KMS-11 (cell line): ENCODE results near the gene MCRIP2.

Experiments
- H2AFZ ChIP-seq: fragments of 200-600 bp; sonication (generic); 2 replicates; pipeline ENCODE4 v1.6.1; 2016; ENCODE audit warnings: antibody characterized with exemption, mixed run types, low read depth
- H3K27ac ChIP-seq: fragments of 200-600 bp; sonication (generic); 2 replicates; pipeline ENCODE4 v1.6.1; 2016; ENCODE audit warnings: mild to moderate bottlenecking, mixed run types
- H3K27me3 ChIP-seq: fragments of 200-600 bp; sonication (generic); 2 replicates; pipeline ENCODE4 v1.6.1; 2017; ENCODE audit warnings: mild to moderate bottlenecking, low read depth, mixed run types, moderate library complexity; ENCODE audit not compliant: insufficient read depth
- H3K36me3 ChIP-seq: fragments of 200-600 bp; sonication (generic); 2 replicates; pipeline ENCODE4 v1.6.1; 2017; ENCODE audit warnings: mild to moderate bottlenecking, mixed run types; ENCODE audit not compliant: insufficient read depth
- H3K4me1 ChIP-seq: fragments of 200-600 bp; sonication (generic); 2 replicates; pipeline ENCODE4 v1.6.1; 2016; ENCODE audit warnings: mild to moderate bottlenecking, low read depth, mixed run types; ENCODE audit not compliant: poor library complexity, severe bottlenecking
- H3K4me2 ChIP-seq: fragments of 200-600 bp; sonication (generic); 2 replicates; pipeline ENCODE4 v1.7.0; 2016; ENCODE audit warnings: mild to moderate bottlenecking, mixed run types
- H3K4me3 ChIP-seq: fragments of 200-600 bp; sonication (generic); IDR thresholded peaks from 2 replicates; pipeline ENCODE4 v1.6.1; 2017; ENCODE audit warnings: low read depth, low read length, mixed read lengths; ENCODE audit not compliant: insufficient read depth
- H3K79me2 ChIP-seq: fragments of 200-600 bp; sonication (generic); 2 replicates; pipeline ENCODE4 v1.6.1; 2016; ENCODE audit warnings: low read depth, mixed run types; ENCODE audit not compliant: insufficient read depth
- H3K9ac ChIP-seq: fragments of 200-600 bp; sonication (generic); 2 replicates; pipeline ENCODE4 v1.6.1; 2016; ENCODE audit warnings: mild to moderate bottlenecking, mixed run types
- H4K20me1 ChIP-seq: fragments of 200-600 bp; sonication (generic); 2 replicates; pipeline ENCODE4 v1.6.1; 2016; ENCODE audit warnings: mild to moderate bottlenecking, mixed run types; ENCODE audit not compliant: insufficient read depth
- TF ChIP-seq, protein P1 (sequence below): fragments of 200-600 bp; sonication (generic); conservative IDR thresholded peaks from 2 replicates; pipeline ENCODE4 v1.6.1; 2017; ENCODE audit warnings: low read depth, mild to moderate bottlenecking, antibody characterized with exemption, low read length, moderate library complexity, mixed read lengths

MCRIP2 gene

DNA sequence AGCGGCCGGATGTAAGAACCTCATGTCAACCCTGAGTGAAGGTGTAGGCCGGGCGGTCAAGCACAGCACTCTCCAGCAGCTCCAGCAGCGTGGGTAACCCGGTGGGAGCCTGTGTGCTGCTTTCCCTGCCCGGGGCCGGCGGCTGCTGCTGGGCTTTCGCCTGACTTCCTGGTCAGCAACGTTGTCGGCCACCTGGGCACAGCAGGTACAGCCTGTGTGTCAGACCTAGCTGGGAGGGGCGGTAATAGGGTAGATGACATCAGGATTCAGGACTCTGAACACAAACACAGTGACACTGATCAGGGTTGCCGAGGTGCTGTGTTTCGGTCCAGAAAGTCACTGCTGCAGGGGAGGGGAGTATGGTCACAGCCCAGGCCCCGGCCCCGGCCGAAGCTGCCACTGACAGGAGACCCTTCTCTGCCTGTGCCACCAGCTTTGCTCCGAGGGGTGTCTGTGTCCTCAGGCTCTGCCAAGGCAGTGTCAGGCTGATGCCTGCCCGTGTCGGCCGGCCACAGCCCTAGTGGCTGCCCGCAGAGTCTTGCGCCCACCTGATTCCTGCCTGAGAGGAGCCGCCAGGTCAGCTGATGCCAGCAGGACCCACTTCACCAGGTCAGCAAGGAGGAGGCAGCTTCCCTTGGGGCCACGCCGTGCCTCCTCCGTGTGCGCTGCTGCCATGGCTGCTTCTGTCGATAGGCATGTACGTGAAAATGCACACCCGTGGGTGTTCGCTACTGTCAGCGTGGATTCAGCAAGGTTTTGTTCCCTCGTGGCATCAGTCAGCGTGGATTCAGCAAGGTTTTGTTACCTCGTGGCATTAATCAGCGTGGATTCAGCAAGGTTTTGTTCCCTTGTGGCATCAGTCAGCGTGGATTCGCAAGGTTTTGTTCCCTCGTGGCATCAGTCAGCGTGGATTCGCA, 42.5 kb upstream of the MCRIP2 start:
- Histone ChIP-seq H3K36me3 (no peaks in the 10 kb centered on the region), H3K4me2 (no peak overlapping the region), H3K4me1 (no peaks in the 10 kb centered on the region), H4K20me1 (no peaks in the 10 kb centered on the region), H3K4me3 (no peak overlapping the region), H3K79me2 (peaks cover 13% of the 10 kb centered on the region; the same call in 1 of the 2 replicates), H3K27me3 (no peaks in the 10 kb centered on the region), H3K27ac (no peak overlapping the region), H2AFZ (no peak overlapping the region), H3K9ac (no peak overlapping the region)
- TF ChIP-seq, protein P1, sequence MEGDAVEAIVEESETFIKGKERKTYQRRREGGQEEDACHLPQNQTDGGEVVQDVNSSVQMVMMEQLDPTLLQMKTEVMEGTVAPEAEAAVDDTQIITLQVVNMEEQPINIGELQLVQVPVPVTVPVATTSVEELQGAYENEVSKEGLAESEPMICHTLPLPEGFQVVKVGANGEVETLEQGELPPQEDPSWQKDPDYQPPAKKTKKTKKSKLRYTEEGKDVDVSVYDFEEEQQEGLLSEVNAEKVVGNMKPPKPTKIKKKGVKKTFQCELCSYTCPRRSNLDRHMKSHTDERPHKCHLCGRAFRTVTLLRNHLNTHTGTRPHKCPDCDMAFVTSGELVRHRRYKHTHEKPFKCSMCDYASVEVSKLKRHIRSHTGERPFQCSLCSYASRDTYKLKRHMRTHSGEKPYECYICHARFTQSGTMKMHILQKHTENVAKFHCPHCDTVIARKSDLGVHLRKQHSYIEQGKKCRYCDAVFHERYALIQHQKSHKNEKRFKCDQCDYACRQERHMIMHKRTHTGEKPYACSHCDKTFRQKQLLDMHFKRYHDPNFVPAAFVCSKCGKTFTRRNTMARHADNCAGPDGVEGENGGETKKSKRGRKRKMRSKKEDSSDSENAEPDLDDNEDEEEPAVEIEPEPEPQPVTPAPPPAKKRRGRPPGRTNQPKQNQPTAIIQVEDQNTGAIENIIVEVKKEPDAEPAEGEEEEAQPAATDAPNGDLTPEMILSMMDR, result no peak

DNA sequence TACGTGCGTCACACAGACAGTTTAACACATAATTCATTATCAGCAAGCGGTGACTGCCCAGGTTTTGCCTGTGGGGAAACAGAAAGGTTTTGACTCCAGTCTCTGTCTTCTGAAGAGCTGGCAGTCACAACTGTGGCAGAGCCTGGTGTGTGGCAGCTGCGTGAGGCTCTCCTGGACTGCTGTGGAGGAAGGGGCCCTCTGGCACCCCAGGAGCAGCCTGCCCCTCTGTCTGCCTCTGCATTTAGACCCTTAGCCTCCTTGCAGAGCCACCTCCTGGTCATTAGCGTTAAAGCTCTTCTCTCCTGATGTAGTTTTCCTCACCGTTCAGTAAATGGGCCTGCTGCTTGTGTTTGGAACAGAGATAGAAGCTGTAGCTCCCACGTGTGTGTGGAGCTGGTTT, 40.8 kb upstream of the MCRIP2 start:
- Histone ChIP-seq H3K27me3 (no peaks in the 10 kb centered on the region), H3K4me3 (no peak overlapping the region), H3K4me1 (no peaks in the 10 kb centered on the region), H3K36me3 (no peaks in the 10 kb centered on the region), H4K20me1 (no peaks in the 10 kb centered on the region), H3K27ac (no peak overlapping the region), H3K4me2 (no peak overlapping the region), H2AFZ (no peak overlapping the region), H3K9ac (no peak overlapping the region), H3K79me2 (peaks cover 14% of the 10 kb centered on the region; the same call in 1 of the 2 replicates)
- TF ChIP-seq, protein P1, result no peak

DNA sequence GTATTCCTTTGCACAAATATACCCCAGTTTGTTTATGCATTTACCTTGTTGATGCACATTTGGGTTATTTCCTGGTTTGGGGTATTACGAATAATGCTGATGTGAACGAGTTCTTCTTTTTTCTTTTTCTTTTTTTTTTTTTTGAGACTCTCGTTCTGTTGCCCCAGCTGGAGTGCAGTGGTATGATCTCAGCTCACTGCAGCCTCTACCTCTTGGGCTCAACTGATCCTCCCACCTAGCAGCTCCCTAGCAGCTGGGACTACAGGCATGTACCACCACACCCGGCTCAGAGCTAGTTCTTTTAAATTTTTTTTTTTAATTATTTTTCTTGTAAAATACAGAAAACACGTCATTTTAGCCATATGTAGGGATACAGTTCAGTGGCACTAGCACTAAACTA, 37.7 kb upstream of the MCRIP2 start:
- H4K20me1 ChIP-seq, result no peaks in the 10 kb centered on the region
- H3K4me2 ChIP-seq, result no peak overlapping the region
- H3K4me3 ChIP-seq, result no peak overlapping the region
- H3K79me2 ChIP-seq, result peaks cover 14% of the 10 kb centered on the region; the same call in 1 of the 2 replicates
- H2AFZ ChIP-seq, result no peak overlapping the region
- H3K27ac ChIP-seq, result no peak overlapping the region
- H3K27me3 ChIP-seq, result no peaks in the 10 kb centered on the region
- H3K4me1 ChIP-seq, result no peaks in the 10 kb centered on the region
- H3K9ac ChIP-seq, result no peak overlapping the region
- TF ChIP-seq, protein P1, result no peak
- no peaks in the 10 kb centered on the region for H3K36me3 ChIP-seq

DNA sequence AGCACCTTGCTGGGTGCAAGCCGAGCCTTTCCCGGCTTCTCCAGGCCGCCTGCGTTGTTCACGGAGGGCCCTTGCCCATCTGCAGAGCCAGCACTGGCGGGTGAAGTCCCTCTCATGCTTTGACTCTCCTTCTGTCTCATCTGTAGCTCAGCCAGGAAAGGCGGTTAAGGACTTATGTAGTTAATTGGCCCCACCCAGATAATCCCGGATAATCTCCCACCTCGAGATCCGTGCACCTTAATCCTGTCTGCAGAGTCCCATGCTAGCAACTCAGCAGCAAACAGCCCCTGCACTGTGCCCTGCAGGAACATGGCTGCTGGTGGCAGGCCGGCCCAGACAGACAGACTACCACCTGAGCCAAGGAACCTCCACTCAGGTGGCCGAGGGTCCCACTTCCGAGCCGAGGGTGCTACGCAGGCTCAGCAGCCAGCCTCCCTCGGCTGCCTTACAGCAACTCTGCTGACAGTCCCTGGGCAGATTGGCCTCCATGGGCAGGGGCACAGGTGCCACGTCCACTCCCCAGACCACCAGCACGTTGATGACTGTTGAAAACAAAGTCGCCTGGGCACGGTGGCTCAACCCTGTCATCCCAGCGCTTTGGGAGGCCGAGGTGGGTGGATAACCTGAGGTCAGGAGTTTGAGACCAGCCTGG, 34.8 kb upstream of the MCRIP2 start:
- Histone ChIP-seq H3K27me3 (no peaks in the 10 kb centered on the region), H4K20me1 (no peaks in the 10 kb centered on the region), H3K4me1 (no peaks in the 10 kb centered on the region), H3K9ac (no peak overlapping the region), H3K4me3 (no peak overlapping the region), H3K4me2 (no peak overlapping the region), H3K36me3 (no peaks in the 10 kb centered on the region), H3K79me2 (peaks cover 9% of the 10 kb centered on the region; the same call in 1 of the 2 replicates), H2AFZ (no peak overlapping the region), H3K27ac (no peak overlapping the region)
- TF ChIP-seq, protein P1, result no peak
